Measurements from ENCODE around the gene MGRN1. TPM values are rescaled to one million over a fixed set of nuclear protein-coding genes. Genes with fewer than 3 reads are reported as not detected.

MGRN1 gene
- polyA plus RNA-seq, 3 donors, result 15.2 to 31.7 (median 20.1) TPM

DNA sequence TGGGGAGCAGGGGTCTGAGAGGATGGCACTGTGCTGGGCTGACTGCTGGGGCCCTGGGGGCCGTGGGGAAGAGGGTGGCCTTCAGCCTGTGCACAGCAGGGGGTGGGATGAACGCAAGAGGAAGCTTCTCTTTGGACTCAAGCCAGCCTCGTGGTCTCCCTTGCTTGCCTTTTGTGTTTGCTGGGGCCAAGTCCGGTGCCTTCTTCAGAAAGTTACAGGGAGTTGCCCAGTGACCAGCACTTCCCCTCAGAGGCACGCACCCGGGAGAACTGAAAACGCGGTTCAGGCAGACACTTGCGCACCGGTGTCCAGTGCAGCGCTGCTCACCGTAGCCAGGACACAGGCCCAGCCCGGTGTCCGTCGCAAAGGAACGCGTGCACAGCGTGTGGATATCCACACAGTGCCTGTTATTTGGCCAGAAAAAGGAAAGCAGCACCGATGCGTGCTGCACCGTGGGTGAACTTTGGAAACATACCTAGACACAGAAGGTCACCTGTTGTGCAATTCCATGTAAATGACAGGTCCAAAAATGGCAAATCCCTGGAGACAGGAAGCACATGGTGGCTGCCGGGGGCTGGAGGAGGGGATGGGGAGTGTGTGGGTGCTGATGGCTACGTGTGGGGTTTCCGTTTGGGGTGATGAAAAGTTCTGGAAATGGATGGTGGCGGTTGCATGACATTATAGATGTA, 39.3 kb downstream of the MGRN1 start:
- WGBS, 3 donors, result 47 to 73% (median 48%) methylated on average over 25 of the region's 25 CpGs
- no peak overlapping the region for H3K27ac ChIP-seq (ENCODE audit: low read depth, low read length)

DNA sequence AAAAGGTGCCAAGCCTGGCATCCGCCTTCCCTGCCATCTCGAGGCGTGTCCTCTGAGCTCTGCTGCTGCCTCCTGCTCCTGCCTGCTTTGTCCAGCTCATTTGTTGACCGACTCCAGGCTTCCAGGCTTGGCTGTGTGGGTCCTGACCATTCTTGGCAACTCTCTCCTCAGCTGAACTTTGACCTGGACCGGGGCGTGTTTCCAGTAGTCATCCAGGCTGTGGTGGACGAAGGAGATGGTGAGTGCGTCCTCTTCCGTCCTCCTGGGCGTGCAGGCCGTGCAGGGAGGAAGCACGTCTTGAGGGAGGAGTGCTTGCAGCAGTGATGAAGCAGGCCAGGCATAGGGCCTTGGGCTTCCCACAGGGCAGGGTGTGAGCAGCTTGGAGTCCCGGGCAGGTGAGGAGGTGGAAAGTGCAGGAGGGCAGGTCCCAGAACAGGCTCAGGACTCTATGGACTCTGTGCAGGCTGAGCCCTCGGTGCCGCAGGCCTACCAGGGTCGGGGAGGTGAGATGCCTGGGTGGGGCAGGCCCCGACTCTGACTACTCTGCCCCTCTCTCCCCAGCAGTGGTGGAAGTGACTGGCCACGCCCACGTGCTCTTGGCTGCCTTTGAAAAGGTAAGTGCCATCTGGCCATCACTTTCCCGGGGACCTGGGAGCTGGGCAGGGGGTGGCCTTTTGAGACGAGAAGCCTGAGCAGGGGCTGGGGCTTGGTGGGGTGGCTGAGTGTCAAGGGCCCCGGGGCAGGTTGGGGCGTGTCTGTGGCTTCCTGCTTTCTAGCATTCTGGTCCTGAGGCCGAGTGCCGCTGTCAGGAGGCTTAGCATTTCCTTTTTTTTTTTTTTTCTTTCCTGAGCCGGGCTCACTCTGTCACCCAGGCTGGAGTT, 40.2 kb downstream of the MGRN1 start:
- 31 to 62% (median 34%) methylated on average over 25 to 26 of the region's 26 CpGs for WGBS, 3 donors
- no peak overlapping the region for H3K27ac ChIP-seq (ENCODE audit: low read depth, low read length)

GRCh38 chr16:4666537-4667202, 42.0 kb downstream of the MGRN1 start:
- H3K27ac ChIP-seq (ENCODE audit: low read depth, low read length), result no peak overlapping the region
- WGBS, 3 donors, result 78 to 92% (median 90%) methylated on average over 20 of the region's 20 CpGs

- WGBS, 3 donors, result 86 to 94% (median 91%) methylated on average over 20 of the region's 20 CpGs
- H3K27ac ChIP-seq (ENCODE audit: low read depth, low read length), result no peak overlapping the region
Measured at GRCh38 chr16:4667203-4667963, 42.8 kb downstream of the MGRN1 start.

GRCh38 chr16:4668313-4668960, 43.8 kb downstream of the MGRN1 start:
- WGBS, 3 donors, result 90 to 95% (median 94%) methylated on average over 10 of the region's 10 CpGs
- H3K27ac ChIP-seq (ENCODE audit: low read depth, low read length), result no peak overlapping the region

- H3K27ac ChIP-seq (ENCODE audit: low read depth, low read length), result no peak overlapping the region
- 94 to 95% (median 94%) methylated on average over 33 of the region's 33 CpGs for WGBS, 3 donors
Measured at GRCh38 chr16:4673387-4674046, 48.9 kb downstream of the MGRN1 start.

GRCh38 chr16:4674926-4675530, 50.4 kb downstream of the MGRN1 start:
- no peak overlapping the region for H3K27ac ChIP-seq (ENCODE audit: low read depth, low read length)
- WGBS, 3 donors, result 95 to 98% (median 97%) methylated on average over 9 of the region's 9 CpGs

GRCh38 chr16:4675864-4676786, 51.5 kb downstream of the MGRN1 start:
- WGBS, 3 donors, result 69 to 79% (median 71%) methylated on average over 23 of the region's 23 CpGs
- H3K27ac ChIP-seq (ENCODE audit: low read depth, low read length), result no peak overlapping the region

DNA sequence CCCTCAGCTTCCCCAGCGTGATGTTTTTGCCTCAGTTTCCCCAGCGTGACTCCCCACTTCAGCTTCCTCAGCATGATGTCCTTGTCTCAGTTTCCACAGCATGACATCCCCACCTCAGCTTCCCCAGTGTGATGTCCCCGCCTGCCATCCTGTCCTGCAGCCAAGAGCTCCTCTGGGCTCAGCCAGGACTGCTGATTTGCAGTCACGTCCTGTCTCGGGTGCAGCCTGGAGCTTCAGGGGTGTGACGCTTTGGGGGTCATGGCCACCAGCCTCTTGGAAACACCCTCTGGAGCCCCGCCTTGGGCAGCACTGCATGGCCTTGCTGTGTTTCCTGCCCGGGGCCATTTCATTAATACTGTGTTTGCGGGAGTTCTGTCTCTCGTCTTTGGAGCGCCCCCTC, 52.2 kb downstream of the MGRN1 start:
- no peak overlapping the region for H3K27ac ChIP-seq (ENCODE audit: low read depth, low read length)
- 69 to 83% (median 72%) methylated on average over 11 of the region's 11 CpGs for WGBS, 3 donors

DNA sequence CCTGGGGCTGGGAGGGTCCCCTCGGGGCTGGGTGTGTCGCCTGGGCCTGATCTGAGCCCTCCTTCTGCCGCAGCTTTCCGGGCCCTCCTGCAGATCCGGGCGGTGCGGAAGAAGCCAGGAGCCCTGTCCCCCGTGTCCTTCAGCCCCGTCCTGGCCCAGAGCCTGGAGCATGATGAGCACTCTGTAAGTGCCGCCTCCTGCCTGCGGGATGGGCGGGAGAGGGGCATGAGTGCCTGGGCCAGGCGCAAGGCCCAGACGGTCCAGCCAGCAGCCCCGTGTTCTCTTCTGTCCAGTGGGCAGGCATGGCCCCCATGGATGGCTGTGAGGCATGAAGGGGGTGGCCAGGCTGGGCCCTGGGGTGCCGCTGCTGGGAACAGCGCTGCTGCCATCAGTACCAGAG, 52.8 kb downstream of the MGRN1 start:
- H3K27ac ChIP-seq (ENCODE audit: low read depth, low read length), result no peak overlapping the region
- 81 to 87% (median 84%) methylated on average over 17 of the region's 17 CpGs for WGBS, 3 donors

DNA sequence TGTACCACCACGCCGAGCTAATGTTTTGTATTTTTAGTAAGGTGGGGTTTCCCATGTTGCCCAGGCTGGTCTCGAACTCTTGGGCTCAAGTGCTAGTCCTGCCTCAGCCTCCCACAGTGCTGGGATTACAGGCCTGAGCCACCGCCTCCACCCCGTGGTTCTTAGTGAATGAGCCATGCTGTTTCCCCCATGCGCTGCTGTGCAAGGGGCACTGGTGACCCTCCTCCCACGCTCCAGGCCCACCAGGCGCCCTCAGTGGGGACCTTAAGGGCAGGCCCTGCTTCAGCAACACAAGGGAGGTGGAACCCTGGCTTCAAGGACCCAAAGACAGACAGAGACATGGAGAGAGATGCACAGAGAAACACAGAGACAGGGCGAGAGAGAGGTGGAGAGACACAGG, 53.4 kb downstream of the MGRN1 start:
- no peak overlapping the region for H3K27ac ChIP-seq (ENCODE audit: low read depth, low read length)
- 90 to 94% (median 93%) methylated on average over 9 of the region's 9 CpGs for WGBS, 3 donors

GRCh38 chr16:4678596-4678995, 54.0 kb downstream of the MGRN1 start:
- WGBS, 3 donors, result 83 to 91% (median 90%) methylated on average over 6 of the region's 6 CpGs
- H3K27ac ChIP-seq (ENCODE audit: low read depth, low read length), result no peak overlapping the region

GRCh38 chr16:4679156-4679849, 54.7 kb downstream of the MGRN1 start:
- H3K27ac ChIP-seq (ENCODE audit: low read depth, low read length), result no peak overlapping the region
- 54 to 62% (median 59%) methylated on average over 20 of the region's 20 CpGs for WGBS, 3 donors

DNA sequence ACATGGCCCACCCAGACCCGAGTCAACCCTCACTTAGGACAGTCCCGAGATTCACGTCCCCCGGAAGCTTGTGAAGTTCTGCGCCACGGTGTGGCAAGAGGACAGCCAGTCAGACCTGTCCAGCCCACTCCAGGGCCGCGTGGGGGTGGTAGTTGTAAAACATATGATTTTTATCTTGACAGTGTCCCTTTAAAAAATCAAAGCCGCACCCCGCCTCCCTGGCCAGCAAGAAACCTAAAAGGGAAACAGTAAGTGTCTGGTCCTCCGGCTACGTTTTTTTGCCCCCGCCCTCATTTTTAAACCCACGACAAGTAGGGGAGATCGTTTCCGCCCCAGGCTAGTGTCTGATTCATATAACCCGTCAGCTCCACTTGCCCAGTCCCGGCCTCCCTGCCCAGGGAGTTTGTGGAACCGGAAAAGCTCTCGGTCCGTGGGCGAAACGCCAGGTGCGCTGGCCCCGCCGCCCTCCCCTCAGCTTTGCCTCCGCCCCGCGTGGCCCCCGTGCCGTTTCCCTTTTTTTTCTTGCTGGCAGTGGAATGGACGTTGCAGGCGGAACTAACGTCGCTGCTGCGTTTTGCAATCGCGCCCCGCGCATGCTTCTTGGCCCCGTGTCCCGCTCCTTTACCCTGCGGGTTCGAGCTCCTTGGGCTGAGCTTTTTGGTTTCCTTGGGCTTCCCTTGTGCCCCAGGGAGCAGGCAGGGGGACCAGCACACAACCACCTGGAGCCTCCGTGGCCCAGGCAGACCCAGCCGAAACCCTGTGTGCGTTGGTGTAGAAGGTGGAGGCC, 55.4 kb downstream of the MGRN1 start:
- no peak overlapping the region for H3K27ac ChIP-seq (ENCODE audit: low read depth, low read length)
- 22 to 58% (median 24%) methylated on average over 47 of the region's 47 CpGs for WGBS, 3 donors
